GM21576 (cell line): ENCODE data around the gene SMTNL2.
"Not testable (repeated sequence)": the region's sequence is repeated elsewhere in the genome, so short reads cannot be mapped to it uniquely, and the experiment has no call there.

ENCODE experiments used
- ATAC-seq: cut with Tn5 transposase; IDR thresholded peaks from one replicate; pipeline ENCODE4 v1.9.1; 2021; ENCODE audit warnings: mild to moderate bottlenecking, moderate library complexity; ENCODE audit not compliant: unreplicated experiment

The SMTNL2 gene

DNA sequence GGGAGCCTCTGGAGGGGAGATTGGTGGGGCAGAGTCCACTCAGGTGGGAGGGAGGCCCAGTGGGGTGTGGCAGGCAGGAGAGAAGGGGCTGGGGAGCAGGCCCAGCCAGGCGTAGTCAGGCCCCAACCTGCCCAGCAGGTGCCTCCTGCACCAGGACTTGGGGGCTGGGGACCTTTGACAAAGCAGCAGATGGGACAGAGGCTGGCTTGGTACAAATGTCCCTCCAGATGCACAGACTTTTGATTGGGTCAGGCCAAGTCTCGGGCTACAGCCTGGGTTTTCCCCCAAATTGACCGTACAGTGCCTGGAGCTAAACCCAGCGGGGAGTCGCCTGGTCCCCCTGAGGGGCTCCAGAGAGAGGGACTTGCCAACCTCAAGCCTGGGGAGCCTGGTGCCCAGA, 24.4 kb upstream of the SMTNL2 start:
- no peak for ATAC-seq

- ATAC-seq: no peak
These were observed 23.9 kb upstream of the SMTNL2 start, which contains the start of gene GGT6 for GRCh38 chr17:4560421-4560820. Gene GGT6 (minus strand): TSS chr17:4560577. CDS start chr17:4560521, 56 bp downstream.

DNA sequence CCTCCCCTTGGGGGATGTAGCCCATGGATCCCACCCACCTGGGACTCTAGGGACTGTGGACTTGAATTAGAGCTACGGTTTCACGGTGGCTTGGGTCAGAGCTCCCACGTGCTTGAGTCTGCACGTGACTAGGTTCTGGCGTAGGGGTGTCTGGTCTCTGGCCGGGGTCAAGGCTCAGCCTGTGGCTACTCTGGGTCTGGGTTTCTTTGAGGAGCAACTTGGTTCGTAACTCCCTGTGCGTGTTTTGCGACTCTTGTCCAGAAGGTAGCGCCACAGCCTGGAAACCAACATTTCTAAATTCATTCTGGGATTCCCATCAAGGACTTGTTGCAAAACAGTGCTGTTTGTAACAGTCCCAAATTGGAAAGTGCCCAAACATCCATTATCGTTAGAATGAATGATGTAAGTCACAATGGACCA, 23.5 kb upstream of the SMTNL2 start:
- no peak for ATAC-seq

- ATAC-seq: no peak
These were observed 22.0 kb upstream of the SMTNL2 start for GRCh38 chr17:4562015-4562969.

DNA sequence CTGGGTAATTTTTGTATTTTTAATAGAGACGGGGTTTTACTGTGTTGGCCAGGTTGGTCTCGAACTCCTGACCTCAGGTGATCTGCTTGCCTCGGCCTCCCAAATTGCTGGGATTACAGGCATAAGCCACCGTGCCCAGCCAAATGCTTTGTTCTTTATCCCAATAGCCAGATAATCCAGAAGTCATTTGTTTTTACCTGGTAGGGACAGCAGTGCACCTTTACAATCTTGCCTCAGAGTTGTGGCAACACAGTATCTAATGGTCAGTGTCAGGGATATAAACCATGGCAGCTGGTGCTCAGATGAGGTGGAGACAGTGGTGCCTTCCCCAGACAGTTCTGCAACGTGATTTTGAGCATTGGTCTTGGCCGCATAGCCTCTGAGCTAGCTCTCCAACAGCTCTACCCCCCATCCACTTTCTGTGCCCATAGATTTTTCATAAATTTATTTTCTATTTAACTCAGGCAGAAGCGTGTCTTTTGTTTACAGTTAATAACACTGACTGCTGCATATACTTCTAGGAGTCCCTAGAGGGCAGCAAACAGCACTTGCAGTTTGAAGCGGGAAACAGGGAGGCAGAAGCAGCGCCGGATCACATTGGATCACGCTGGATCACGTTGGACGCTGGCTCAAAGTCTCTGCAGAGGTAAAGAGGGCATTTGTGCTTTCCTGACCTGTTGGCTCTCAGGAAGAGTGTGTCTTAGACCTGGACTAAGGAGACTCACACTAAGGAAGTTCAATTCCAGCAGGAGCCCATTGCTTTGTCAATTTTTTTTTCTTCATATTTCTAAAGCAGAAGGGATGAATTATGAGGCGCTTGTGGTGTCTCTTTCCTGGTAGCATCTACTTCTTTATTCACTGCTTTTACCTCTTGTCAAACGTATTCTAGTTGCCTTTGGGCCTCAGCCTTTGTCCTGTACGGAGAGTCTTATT, 18.9 kb upstream of the SMTNL2 start:
- no peak for ATAC-seq

DNA sequence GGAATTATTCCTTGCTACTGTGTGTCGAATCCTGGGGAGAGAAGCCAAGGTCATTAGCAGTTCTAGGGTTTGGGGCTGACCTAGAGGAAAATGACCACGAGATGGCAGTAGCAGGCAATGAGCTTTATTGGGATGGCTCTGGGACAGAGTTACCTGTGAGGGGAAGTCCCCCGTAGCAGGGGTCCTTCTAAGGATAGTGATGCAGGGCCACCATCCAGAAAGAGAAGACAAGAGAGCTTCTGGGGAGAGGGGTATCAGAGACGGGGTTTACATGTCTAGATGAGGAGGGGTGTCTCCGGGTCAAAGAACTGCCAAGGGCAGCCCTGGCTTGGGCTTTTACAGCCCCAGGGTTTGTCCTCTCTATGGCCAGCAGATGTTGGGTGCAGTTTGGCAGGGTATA, 17.5 kb upstream of the SMTNL2 start:
- ATAC-seq: no peak

DNA sequence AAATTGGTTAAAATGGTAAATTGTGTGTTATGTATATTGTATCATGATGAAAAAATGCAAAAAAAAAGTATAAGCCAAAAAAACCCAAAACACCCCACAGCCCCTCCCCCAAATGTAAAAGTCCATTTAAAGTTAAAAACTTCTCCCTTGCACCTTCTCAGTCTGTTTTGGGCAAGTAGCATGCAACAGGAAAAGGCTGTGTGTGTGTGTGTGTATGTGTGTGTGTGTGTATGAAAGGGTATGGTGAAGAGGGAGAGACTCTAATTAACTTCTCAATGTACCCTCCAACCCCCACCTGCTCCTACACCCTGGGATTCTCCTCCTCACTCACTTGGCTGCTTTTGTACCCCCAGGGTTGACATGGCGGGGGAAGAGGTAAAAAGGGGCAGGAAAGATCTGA, 14.7 kb upstream of the SMTNL2 start:
- no peak for ATAC-seq

GRCh38 chr17:4572131-4572530, 12.2 kb upstream of the SMTNL2 start:
- no peak for ATAC-seq

DNA sequence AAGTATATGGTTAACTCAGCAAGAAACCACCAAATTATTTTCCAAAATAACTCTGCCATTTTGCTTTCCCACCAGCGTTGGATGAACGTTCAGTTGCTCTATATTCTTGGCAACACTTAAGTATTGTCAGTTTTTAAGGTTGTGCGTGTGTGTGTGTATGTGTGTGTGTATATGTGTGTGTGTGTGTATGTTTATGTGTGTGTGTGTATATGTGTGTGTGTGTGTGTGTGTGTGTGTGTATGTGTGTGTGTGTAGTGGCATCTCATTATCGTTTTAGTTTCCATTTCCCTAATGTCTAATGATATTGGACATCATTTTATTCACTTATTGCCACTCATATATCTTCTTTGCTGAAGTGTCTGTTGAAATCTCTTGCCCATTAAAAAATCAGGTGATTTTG, 11.2 kb upstream of the SMTNL2 start:
- no peak for ATAC-seq

GRCh38 chr17:4573669-4574068, 10.7 kb upstream of the SMTNL2 start:
- no peak for ATAC-seq

DNA sequence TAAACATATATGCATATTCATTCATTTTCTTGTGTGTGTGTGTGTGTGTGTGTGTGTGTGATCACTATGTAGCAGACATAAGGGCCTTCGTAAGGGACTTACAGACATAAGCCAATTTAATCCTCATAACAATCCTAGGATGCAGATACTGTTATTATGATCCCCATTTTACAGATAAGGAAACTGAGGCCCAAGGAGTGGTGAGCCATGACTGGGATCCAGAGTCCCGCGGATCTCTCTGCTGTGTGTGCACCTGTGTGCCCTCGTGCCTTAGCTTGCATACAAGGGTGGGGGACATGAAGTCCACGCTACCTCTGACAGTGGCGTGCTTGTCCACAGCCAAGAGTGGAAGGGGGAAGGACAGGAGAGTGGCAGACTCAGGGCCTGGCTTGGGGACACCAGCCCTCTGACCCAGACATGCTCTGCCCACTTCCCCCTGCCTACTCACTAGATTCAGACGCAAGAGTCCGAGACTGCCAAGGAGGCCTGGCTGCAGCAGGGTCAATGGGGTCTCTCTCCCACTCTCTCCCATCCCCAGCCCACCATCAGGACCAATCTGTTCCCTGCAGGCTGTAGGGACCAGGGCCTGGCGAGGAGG, 9.8 kb upstream of the SMTNL2 start:
- no peak for ATAC-seq

- ATAC-seq: no peak
These were observed 8.2 kb upstream of the SMTNL2 start for GRCh38 chr17:4576161-4576558.

- no peak for ATAC-seq
These were observed 7.5 kb upstream of the SMTNL2 start for GRCh38 chr17:4576729-4577322.

GRCh38 chr17:4577386-4577993, 6.8 kb upstream of the SMTNL2 start:
- ATAC-seq: no peak

DNA sequence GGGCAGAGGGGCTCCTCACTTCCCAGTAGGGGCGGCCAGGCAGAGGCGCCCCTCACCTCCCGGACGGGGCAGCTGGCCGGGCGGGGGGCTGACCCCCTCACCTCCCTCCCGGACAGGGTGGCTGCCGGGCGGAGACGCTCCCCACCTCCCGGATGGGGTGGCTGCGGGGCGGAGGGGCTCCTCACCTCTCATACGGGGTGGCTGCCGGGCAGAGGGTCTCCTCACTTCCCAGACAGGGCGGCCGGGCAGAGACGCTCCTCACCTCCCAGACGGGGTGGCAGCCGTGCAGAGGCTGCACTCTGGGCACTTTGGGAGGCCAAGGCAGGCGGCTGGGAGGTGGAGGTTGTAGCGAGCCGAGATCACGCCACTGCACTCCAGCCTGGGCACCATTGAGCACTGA, 6.0 kb upstream of the SMTNL2 start:
- ATAC-seq: not testable (repeated sequence)

DNA sequence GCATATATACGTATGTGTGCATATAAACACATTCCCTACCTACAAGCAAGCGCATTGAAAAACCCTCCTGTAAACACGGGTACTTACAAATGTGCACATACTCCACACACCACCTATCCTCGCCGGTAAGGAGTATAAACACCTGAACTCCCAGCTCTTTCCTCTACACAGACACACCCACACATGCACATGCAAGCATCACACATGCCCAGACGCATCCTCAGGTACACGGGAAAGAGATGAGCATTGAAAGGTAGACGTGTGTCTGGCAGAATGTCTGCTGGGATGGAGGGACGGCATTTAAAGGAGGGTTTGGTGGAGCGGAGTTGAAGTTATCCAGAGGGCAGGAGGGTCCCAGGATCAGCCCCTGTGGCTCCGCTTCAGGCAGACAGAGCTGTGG, 4.7 kb upstream of the SMTNL2 start:
- ATAC-seq: no peak

DNA sequence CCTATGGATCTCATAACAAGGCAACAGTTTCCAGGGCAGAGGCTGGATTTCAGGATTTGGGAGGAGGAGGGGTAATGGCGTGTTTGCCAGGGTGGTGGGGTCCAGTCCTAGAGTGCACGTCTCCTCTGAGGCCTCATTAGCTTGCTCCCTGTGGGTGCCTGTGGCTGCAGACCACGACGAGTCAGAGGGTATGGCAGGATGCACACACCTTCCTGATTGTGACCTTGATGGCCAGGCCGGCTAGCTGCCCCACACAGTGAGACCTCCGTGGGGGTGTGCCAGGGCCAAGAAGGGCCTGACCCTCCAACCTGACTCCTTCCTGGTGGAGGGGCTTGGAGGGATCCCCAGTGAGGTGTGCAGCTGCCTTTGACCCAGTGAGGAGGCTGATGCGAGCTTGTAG, 4.0 kb upstream of the SMTNL2 start:
- no peak for ATAC-seq

DNA sequence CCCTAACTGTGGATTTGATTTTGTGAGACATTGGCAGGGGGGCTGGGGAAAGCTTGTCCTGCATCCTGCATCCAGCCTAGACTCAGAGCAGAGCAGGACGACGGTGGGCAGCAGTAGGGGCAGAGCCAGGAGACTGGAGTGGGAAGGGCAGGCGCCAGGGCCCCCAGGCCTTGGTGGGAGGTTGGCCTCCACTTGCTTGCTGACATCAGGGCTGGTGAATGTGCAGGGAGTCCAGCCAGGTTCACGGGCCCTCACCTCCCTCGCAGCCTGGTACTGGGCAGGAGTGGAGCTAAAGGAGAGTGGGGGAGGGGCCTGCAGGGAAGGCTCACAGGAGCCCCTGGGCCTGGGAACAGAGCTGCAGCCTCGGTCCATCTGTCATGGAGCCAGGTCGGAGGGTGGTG, 2.2 kb upstream of the SMTNL2 start:
- no peak for ATAC-seq

DNA sequence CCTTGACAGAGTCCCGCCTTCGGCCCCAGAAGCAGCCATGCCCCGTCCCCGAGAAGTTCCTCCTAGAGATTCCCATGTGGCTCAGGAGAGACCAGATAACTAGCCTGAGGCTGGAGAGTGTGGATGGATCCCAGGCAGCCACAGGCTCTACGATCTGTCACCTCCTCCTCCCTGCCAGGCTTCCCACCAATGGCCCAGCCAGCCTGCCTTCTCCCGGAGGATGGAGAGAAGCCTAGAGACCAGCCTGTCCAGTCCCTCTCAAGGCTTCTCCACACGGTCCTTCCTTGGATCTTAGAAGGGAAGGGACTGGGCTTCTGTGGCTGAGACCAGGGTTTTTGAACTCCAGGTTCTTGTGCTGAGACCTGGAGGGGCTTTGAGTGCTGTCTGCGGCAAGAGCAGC, 1.6 kb upstream of the SMTNL2 start:
- ATAC-seq: no peak

DNA sequence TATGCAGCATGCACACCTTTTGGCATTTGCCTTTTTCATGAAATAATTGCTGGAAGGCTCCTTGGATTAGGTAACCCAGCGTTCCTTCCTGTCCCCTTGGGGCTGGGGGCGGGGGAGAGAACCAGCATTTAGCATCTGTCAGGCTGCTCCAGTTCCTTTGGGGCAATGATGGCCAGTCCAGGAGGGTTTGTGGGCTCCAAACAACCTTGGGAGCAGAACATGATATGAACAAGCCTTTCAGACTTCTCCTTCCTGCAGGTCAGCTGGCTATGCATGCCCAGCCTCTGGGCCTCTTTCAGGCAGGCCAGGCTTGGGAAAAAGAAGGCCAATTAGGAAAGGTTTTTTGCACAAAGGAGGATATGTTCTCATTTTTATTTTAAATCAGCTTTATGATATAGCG, 1.1 kb upstream of the SMTNL2 start:
- ATAC-seq: no peak

DNA sequence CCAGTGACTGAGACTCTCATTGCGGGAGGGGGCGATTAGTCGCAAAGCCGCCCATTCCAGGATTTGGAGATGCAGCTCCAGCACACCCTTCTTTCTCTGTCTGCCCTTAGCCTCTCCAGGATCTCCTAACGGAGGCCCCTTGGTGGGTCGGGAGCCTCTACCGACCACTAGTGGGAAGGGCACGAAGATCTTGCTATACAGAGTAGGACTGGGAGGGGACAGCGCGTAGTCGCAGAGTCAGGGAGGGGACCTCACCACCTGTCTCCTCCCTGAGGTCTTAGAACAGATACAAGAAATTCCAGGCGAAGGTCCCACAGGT, 588 bp upstream of the SMTNL2 start:
- no peak for ATAC-seq
